ENCODE results near the gene LMF1.

The LMF1 gene

GRCh38 chr16:818132-818531 lies 152.7 kb downstream of the LMF1 start:
- Histone ChIP-seq H3K27me3 (ENCODE audit: control insufficient read depth, low read length) (peaks cover 13% of the 10 kb centered on the region), H3K4me3 (ENCODE audit: low read length) (no peak overlapping the region), H3F3A (ENCODE audit: control insufficient read depth, insufficient read depth) (no peaks in the 10 kb centered on the region), H3K79me2 (ENCODE audit: control insufficient read depth, low read length) (no peaks in the 10 kb centered on the region), H3K4me1 (ENCODE audit: control insufficient read depth, low read length) (peaks cover 14% of the 10 kb centered on the region), H4K20me1 (ENCODE audit: control insufficient read depth, insufficient read depth, low read depth, low read length) (no peaks in the 10 kb centered on the region), H3K36me3 (ENCODE audit: control insufficient read depth, low read length) (no peaks in the 10 kb centered on the region), H3K9me3 (ENCODE audit: control insufficient read depth, insufficient read depth, low read length) (peaks cover 6% of the 10 kb centered on the region; the same call in 1 of the 2 replicates), H3K27ac (ENCODE audit: low read depth, low read length) (no peak overlapping the region), H3K4me2 (ENCODE audit: low read length) (no peak overlapping the region), H3K9me2 (replicated peaks; ENCODE audit: control insufficient read depth, low read length) (no peaks in the 10 kb centered on the region)
- no peak for TF ChIP-seq EZH2phosphoT487 (IDR thresholded peaks at IDR 0.05; ENCODE audit: borderline replicate concordance, low read length)
- TF ChIP-seq, protein P1, sequence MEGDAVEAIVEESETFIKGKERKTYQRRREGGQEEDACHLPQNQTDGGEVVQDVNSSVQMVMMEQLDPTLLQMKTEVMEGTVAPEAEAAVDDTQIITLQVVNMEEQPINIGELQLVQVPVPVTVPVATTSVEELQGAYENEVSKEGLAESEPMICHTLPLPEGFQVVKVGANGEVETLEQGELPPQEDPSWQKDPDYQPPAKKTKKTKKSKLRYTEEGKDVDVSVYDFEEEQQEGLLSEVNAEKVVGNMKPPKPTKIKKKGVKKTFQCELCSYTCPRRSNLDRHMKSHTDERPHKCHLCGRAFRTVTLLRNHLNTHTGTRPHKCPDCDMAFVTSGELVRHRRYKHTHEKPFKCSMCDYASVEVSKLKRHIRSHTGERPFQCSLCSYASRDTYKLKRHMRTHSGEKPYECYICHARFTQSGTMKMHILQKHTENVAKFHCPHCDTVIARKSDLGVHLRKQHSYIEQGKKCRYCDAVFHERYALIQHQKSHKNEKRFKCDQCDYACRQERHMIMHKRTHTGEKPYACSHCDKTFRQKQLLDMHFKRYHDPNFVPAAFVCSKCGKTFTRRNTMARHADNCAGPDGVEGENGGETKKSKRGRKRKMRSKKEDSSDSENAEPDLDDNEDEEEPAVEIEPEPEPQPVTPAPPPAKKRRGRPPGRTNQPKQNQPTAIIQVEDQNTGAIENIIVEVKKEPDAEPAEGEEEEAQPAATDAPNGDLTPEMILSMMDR (IDR thresholded peaks at IDR 0.05; ENCODE audit: low read depth, low read length, poor library complexity, severe bottlenecking), result no peak

DNA sequence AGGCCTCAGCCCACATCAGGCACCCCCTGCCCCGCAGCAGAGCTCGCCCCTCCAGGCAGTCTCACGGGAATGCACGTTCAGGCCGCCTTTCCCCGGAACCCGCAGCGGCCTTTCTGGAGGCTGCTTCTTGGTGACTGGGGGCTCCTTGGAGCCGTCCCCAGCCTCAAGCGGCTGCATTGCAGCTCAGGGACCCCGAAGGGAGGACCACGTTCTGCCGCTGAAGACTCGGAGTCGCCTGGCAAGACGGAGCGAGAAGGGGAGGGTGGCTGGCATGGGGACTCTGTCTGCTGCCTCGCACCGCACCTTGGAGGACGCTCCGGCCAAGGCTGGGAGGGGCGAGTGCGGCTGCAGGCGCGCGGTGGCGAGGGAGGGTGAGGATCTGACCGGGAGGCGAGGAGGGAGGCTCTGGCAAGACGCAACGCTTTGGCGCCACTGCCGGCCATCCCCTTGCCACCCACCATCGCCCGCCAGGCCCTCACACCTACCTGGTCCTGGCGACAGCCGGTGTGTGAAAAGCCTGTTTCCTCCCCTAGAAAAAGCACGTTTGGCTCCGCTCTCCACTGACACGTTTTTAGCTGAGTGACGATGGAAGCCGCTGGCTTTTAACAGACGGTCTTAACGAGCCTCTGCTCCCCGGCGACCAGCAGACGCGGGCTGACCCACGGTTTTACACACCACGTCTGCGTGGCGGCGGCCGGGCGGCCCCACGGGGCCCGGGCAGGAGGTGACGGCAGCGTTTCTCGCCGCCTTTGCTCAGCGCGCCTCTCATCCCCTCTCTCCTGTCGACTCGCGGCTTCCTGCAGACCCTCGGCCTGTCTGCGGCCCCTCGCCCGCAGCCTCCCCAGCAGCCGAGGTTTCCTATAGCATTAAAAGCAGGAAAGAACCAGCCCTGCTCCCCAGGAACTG lies 153.5 kb downstream of the LMF1 start:
- H3K79me2 ChIP-seq (ENCODE audit: control insufficient read depth, low read length), result no peaks in the 10 kb centered on the region
- H3K9me2 ChIP-seq (replicated peaks; ENCODE audit: control insufficient read depth, low read length), result no peaks in the 10 kb centered on the region
- peaks cover 6% of the 10 kb centered on the region; the same call in 1 of the 2 replicates for H3K9me3 ChIP-seq (ENCODE audit: control insufficient read depth, insufficient read depth, low read length)
- peaks cover 14% of the 10 kb centered on the region for H3K4me1 ChIP-seq (ENCODE audit: control insufficient read depth, low read length)
- no peak overlapping the region for H3K4me2 ChIP-seq (ENCODE audit: low read length)
- no peak overlapping the region for H3K27ac ChIP-seq (ENCODE audit: low read depth, low read length)
- peaks cover 18% of the 10 kb centered on the region for H3K27me3 ChIP-seq (ENCODE audit: control insufficient read depth, low read length)
- H4K20me1 ChIP-seq (ENCODE audit: control insufficient read depth, insufficient read depth, low read depth, low read length), result no peaks in the 10 kb centered on the region
- TF ChIP-seq, protein P1 (IDR thresholded peaks at IDR 0.05; ENCODE audit: low read depth, low read length, poor library complexity, severe bottlenecking), result no peak
- no peaks in the 10 kb centered on the region for H3K36me3 ChIP-seq (ENCODE audit: control insufficient read depth, low read length)
- H3F3A ChIP-seq (ENCODE audit: control insufficient read depth, insufficient read depth), result no peaks in the 10 kb centered on the region
- no peak overlapping the region for H3K4me3 ChIP-seq (ENCODE audit: low read length)

GRCh38 chr16:815861-816260 lies 154.9 kb downstream of the LMF1 start:
- Histone ChIP-seq H3K36me3 (ENCODE audit: control insufficient read depth, low read length) (no peaks in the 10 kb centered on the region), H3F3A (ENCODE audit: control insufficient read depth, insufficient read depth) (no peaks in the 10 kb centered on the region), H3K9me2 (replicated peaks; ENCODE audit: control insufficient read depth, low read length) (no peaks in the 10 kb centered on the region), H3K27me3 (ENCODE audit: control insufficient read depth, low read length) (peaks cover 25% of the 10 kb centered on the region), H3K27ac (ENCODE audit: low read depth, low read length) (no peak overlapping the region), H4K20me1 (ENCODE audit: control insufficient read depth, insufficient read depth, low read depth, low read length) (no peaks in the 10 kb centered on the region), H3K4me1 (ENCODE audit: control insufficient read depth, low read length) (peaks cover 14% of the 10 kb centered on the region), H3K4me2 (ENCODE audit: low read length) (no peak overlapping the region), H3K79me2 (ENCODE audit: control insufficient read depth, low read length) (no peaks in the 10 kb centered on the region), H3K9me3 (ENCODE audit: control insufficient read depth, insufficient read depth, low read length) (peaks cover 6% of the 10 kb centered on the region; the same call in 1 of the 2 replicates), H3K4me3 (ENCODE audit: low read length) (no peak overlapping the region)
- no peak for TF ChIP-seq EZH2phosphoT487 (IDR thresholded peaks at IDR 0.05; ENCODE audit: borderline replicate concordance, low read length)
- TF ChIP-seq, protein P1 (IDR thresholded peaks at IDR 0.05; ENCODE audit: low read depth, low read length, poor library complexity, severe bottlenecking), result no peak

Data from DOHH2 (cell line).